HepG2 (cell line): Measurements from ENCODE around the gene AKIRIN1.

Source experiments
- NFE2L1 ChIP-seq: sonication (generic); formaldehyde crosslinking; IDR thresholded peaks from 2 replicates; pipeline ENCODE4 v1.4.0; 2020; ENCODE audit warnings: missing genetic modification reagents, mild to moderate bottlenecking, borderline replicate concordance
- POLR2A ChIP-seq, 2 experiments: IDR thresholded peaks; 2 replicates each; pipeline ENCODE4 v1.6.1; 2011; ENCODE audit warnings: low read depth in 2 of 2, low read length in 2 of 2, mild to moderate bottlenecking in 1 of 2, moderate library complexity in 1 of 2; ENCODE audit not compliant: insufficient read depth in 1 of 2
- ZNF564 ChIP-seq: sonication (generic); formaldehyde crosslinking; IDR thresholded peaks from 2 replicates; pipeline ENCODE4 v1.8.1; 2023; ENCODE audit warnings: mild to moderate bottlenecking, missing genetic modification reagents
- TF ChIP-seq, protein P1 (sequence below): sonication (generic); formaldehyde crosslinking; IDR thresholded peaks from 2 replicates; pipeline ENCODE4 v1.8.0; 2023; ENCODE audit warnings: mild to moderate bottlenecking, missing genetic modification reagents
- TF ChIP-seq, protein P2 (sequence below), 2 experiments: sonication (generic) in 1 of 2; formaldehyde crosslinking in 1 of 2; IDR thresholded peaks; 2 replicates each; pipeline versions ENCODE4 v1.5.1 to v1.6.1; 2011 to 2020; ENCODE audit warnings: borderline replicate concordance in 1 of 2, low read depth in 1 of 2, low read length in 1 of 2, mild to moderate bottlenecking in 1 of 2, missing genetic modification reagents in 1 of 2, moderate library complexity in 1 of 2

DNA sequence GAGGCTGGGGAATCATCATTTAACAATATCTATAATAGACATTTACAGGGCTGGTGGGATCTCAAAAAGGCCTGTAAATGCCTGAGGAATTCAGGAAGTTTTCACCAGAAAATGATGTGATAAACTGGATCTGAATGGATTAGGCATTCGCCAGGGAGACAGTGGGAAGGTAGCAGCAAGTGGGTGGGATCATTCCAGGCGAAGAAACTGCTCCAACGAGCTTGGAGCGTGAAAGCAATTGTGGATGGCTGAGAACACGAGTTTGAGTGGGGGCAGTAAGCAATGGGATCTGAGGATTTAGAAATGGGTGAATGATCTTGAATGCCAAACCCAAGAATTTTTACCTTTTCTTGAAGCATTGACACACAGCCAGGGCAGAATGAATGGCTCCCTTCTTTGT is 26.2 kb downstream of the AKIRIN1 start:
- TF ChIP-seq, protein P1, sequence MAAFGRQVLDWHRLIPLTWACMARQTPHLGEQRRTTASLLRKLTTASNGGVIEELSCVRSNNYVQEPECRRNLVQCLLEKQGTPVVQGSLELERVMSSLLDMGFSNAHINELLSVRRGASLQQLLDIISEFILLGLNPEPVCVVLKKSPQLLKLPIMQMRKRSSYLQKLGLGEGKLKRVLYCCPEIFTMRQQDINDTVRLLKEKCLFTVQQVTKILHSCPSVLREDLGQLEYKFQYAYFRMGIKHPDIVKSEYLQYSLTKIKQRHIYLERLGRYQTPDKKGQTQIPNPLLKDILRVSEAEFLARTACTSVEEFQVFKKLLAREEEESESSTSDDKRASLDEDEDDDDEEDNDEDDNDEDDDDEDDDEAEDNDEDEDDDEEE (CRISPR knock-in tag): no peak
- no peak for TF ChIP-seq NFE2L1 (CRISPR knock-in tag)
- no peak for TF ChIP-seq ZNF564 (CRISPR knock-in tag)
- TF ChIP-seq, protein P2, sequence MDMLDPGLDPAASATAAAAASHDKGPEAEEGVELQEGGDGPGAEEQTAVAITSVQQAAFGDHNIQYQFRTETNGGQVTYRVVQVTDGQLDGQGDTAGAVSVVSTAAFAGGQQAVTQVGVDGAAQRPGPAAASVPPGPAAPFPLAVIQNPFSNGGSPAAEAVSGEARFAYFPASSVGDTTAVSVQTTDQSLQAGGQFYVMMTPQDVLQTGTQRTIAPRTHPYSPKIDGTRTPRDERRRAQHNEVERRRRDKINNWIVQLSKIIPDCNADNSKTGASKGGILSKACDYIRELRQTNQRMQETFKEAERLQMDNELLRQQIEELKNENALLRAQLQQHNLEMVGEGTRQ (IDR thresholded peaks at IDR 0.05; ENCODE audit: low read depth, low read length): no peak
- TF ChIP-seq, protein P2 (CRISPR knock-in tag; IDR thresholded peaks at IDR 0.05; ENCODE audit: borderline replicate concordance): no peak
- TF ChIP-seq POLR2A (IDR thresholded peaks at IDR 0.05; ENCODE audit: insufficient read depth in 1 of 2, low read depth in 2 of 2, low read length in 2 of 2): no peak
